NCI-H128 (cell line): ENCODE measurements around the gene F11.
"Not testable (repeated sequence)": the region's sequence is repeated elsewhere in the genome, so short reads cannot be mapped to it uniquely, and the experiment has no call there.

Source experiments
- DNase-seq: peaks from one replicate; lab custom pipeline; 2025; ENCODE audit not compliant: unreplicated experiment; lab: John Stamatoyannopoulos, UW

Gene F11

GRCh38 chr4:186249785-186250754 lies 15.9 kb upstream of the F11 start:
- DNase-seq: no peak

GRCh38 chr4:186250760-186251159 lies 15.2 kb upstream of the F11 start:
- no peak for DNase-seq

- no peak for DNase-seq
These were observed 10.9 kb upstream of the F11 start for GRCh38 chr4:186255122-186255521.

- no peak for DNase-seq
These were observed 7.7 kb upstream of the F11 start for GRCh38 chr4:186258216-186258811.

- DNase-seq: no peak
These were observed 5.9 kb upstream of the F11 start for GRCh38 chr4:186260117-186260503.

- DNase-seq: no peak
These were observed 5.2 kb upstream of the F11 start for GRCh38 chr4:186260504-186261448.

GRCh38 chr4:186264660-186265059 lies 1.3 kb upstream of the F11 start:
- DNase-seq: no peak

- DNase-seq: not testable (repeated sequence)
These were observed 739 bp upstream of the F11 start for GRCh38 chr4:186265250-186265649.

GRCh38 chr4:186266729-186267456 lies 904 bp downstream of the F11 start:
- DNase-seq: no peak

GRCh38 chr4:186271081-186271678 lies 5.2 kb downstream of the F11 start:
- no peak for DNase-seq

GRCh38 chr4:186272699-186273391 lies 6.9 kb downstream of the F11 start:
- DNase-seq: no peak

GRCh38 chr4:186273392-186273789 lies 7.4 kb downstream of the F11 start:
- DNase-seq: not testable (repeated sequence)

GRCh38 chr4:186283311-186283710 lies 17.3 kb downstream of the F11 start:
- no peak for DNase-seq

GRCh38 chr4:186285147-186285546 lies 19.2 kb downstream of the F11 start:
- DNase-seq: no peak

- DNase-seq: no peak
These were observed 20.6 kb downstream of the F11 start for GRCh38 chr4:186286581-186286980.

- DNase-seq: no peak
These were observed 25.4 kb downstream of the F11 start for GRCh38 chr4:186291256-186291890.

- no peak for DNase-seq
These were observed 28.2 kb downstream of the F11 start for GRCh38 chr4:186294160-186294559.

GRCh38 chr4:186296481-186296880 lies 30.5 kb downstream of the F11 start:
- DNase-seq: no peak

- DNase-seq: peak; percentile 26
These were observed 31.1 kb downstream of the F11 start for GRCh38 chr4:186297013-186297645.
